A549 (cell line): ENCODE measurements around the gene MRPL40.

ENCODE experiments used
- CEBPB ChIP-seq, 2 experiments: fragments of >200 bp in 1 of 2; sonication (Bioruptor Twin) in 1 of 2; formaldehyde crosslinking in 1 of 2; IDR thresholded peaks; 2 replicates each; pipeline ENCODE4 v1.6.1; 2012 to 2016
- EP300 ChIP-seq, 2 experiments: fragments of >200 bp; sonication (Bioruptor Twin); formaldehyde crosslinking; IDR thresholded peaks; 2 replicates in 1 of 2; 3 replicates in 1 of 2; pipeline ENCODE4 v1.6.1; 2016 to 2017
- NFE2L2 ChIP-seq: fragments of 150-350 bp; conservative IDR thresholded peaks from 2 replicates; pipeline ENCODE4 v1.6.1; 2014; ENCODE audit warnings: low read length
- POLR2A ChIP-seq: IDR thresholded peaks from 2 replicates; pipeline ENCODE4 v1.6.1; 2012; ENCODE audit warnings: mild to moderate bottlenecking, low read length
- TF ChIP-seq, protein P1 (sequence below): fragments of >200 bp; sonication (Bioruptor Twin); formaldehyde crosslinking; IDR thresholded peaks from 3 replicates; pipeline ENCODE4 v1.5.1; 2016
- TF ChIP-seq, protein P2 (sequence below): fragments of 200-600 bp; sonication (generic); IDR thresholded peaks from 2 replicates; pipeline ENCODE4 v1.6.1; 2016; ENCODE audit warnings: antibody characterized with exemption, mild to moderate bottlenecking, moderate library complexity
- TF ChIP-seq, protein P3 (sequence below): fragments of 250-450 bp; sonication (Bioruptor Pico); IDR thresholded peaks from 2 replicates; pipeline ENCODE4 v1.5.0; 2021; ENCODE audit warnings: mild to moderate bottlenecking, moderate library complexity, borderline replicate concordance

DNA sequence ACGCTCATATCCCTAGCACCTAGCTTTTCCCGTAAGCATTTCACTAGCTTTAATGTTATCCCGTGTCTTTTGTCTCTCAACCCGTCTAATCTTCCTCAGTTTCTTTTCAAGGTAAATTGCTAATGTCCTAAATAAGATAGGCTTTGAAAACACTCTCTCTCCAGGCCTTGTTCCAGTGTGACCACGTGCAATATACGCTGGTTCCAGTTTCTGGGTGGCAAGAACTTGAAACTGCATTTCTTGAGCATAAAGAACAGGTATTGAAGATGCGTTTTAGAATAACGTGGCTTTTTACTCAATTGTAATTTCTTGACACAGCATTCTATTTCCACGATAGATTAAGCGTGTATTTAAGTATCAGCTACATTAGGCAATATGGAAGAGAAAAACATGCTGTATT lies 48.4 kb downstream of the MRPL40 start:
- TF ChIP-seq POLR2A (no peak), CEBPB (IDR thresholded peaks at IDR 0.05) (no peak), EP300 (IDR thresholded peaks at IDR 0.05) (no peak), NFE2L2 (no peak)
- TF ChIP-seq, protein P1, sequence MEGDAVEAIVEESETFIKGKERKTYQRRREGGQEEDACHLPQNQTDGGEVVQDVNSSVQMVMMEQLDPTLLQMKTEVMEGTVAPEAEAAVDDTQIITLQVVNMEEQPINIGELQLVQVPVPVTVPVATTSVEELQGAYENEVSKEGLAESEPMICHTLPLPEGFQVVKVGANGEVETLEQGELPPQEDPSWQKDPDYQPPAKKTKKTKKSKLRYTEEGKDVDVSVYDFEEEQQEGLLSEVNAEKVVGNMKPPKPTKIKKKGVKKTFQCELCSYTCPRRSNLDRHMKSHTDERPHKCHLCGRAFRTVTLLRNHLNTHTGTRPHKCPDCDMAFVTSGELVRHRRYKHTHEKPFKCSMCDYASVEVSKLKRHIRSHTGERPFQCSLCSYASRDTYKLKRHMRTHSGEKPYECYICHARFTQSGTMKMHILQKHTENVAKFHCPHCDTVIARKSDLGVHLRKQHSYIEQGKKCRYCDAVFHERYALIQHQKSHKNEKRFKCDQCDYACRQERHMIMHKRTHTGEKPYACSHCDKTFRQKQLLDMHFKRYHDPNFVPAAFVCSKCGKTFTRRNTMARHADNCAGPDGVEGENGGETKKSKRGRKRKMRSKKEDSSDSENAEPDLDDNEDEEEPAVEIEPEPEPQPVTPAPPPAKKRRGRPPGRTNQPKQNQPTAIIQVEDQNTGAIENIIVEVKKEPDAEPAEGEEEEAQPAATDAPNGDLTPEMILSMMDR, result no peak
- TF ChIP-seq, protein P2, sequence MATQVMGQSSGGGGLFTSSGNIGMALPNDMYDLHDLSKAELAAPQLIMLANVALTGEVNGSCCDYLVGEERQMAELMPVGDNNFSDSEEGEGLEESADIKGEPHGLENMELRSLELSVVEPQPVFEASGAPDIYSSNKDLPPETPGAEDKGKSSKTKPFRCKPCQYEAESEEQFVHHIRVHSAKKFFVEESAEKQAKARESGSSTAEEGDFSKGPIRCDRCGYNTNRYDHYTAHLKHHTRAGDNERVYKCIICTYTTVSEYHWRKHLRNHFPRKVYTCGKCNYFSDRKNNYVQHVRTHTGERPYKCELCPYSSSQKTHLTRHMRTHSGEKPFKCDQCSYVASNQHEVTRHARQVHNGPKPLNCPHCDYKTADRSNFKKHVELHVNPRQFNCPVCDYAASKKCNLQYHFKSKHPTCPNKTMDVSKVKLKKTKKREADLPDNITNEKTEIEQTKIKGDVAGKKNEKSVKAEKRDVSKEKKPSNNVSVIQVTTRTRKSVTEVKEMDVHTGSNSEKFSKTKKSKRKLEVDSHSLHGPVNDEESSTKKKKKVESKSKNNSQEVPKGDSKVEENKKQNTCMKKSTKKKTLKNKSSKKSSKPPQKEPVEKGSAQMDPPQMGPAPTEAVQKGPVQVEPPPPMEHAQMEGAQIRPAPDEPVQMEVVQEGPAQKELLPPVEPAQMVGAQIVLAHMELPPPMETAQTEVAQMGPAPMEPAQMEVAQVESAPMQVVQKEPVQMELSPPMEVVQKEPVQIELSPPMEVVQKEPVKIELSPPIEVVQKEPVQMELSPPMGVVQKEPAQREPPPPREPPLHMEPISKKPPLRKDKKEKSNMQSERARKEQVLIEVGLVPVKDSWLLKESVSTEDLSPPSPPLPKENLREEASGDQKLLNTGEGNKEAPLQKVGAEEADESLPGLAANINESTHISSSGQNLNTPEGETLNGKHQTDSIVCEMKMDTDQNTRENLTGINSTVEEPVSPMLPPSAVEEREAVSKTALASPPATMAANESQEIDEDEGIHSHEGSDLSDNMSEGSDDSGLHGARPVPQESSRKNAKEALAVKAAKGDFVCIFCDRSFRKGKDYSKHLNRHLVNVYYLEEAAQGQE, result no peak
- TF ChIP-seq, protein P3, sequence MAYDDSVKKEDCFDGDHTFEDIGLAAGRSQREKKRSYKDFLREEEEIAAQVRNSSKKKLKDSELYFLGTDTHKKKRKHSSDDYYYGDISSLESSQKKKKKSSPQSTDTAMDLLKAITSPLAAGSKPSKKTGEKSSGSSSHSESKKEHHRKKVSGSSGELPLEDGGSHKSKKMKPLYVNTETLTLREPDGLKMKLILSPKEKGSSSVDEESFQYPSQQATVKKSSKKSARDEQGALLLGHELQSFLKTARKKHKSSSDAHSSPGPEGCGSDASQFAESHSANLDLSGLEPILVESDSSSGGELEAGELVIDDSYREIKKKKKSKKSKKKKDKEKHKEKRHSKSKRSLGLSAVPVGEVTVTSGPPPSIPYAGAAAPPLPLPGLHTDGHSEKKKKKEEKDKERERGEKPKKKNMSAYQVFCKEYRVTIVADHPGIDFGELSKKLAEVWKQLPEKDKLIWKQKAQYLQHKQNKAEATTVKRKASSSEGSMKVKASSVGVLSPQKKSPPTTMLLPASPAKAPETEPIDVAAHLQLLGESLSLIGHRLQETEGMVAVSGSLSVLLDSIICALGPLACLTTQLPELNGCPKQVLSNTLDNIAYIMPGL (CRISPR knock-in tag), result no peak
